Ishikawa (cell line): ENCODE results near the gene FAM81B.

Experiments
- CEBPB ChIP-seq: IDR thresholded peaks from 2 replicates; pipeline ENCODE4 v1.6.1; 2012
- CREB1 ChIP-seq: IDR thresholded peaks from 2 replicates; pipeline ENCODE4 v1.6.1; 2012; ENCODE audit warnings: low read depth
- EGR1 ChIP-seq: IDR thresholded peaks from 2 replicates; pipeline ENCODE4 v1.6.1; 2012
- EP300 ChIP-seq: IDR thresholded peaks from 2 replicates; pipeline ENCODE4 v1.6.1; 2012; ENCODE audit warnings: borderline replicate concordance
- FOXM1 ChIP-seq: IDR thresholded peaks from 2 replicates; pipeline ENCODE4 v1.6.1; 2012; ENCODE audit warnings: low read depth, borderline replicate concordance
- NFIC ChIP-seq: IDR thresholded peaks from 2 replicates; pipeline ENCODE4 v1.6.1; 2012
- RAD21 ChIP-seq: IDR thresholded peaks from 2 replicates; pipeline ENCODE4 v1.6.1; 2012; ENCODE audit warnings: low read depth
- TAF1 ChIP-seq: IDR thresholded peaks from 2 replicates; pipeline ENCODE4 v1.6.1; 2012; ENCODE audit warnings: low read depth, mild to moderate bottlenecking
- TCF12 ChIP-seq: IDR thresholded peaks from 2 replicates; pipeline ENCODE4 v1.6.1; 2012; ENCODE audit warnings: low read depth
- TEAD4 ChIP-seq: IDR thresholded peaks from 2 replicates; pipeline ENCODE4 v1.6.1; 2012
- YY1 ChIP-seq: IDR thresholded peaks from 2 replicates; pipeline ENCODE4 v1.6.1; 2012; ENCODE audit warnings: low read depth
- ZBTB7A ChIP-seq: IDR thresholded peaks from 2 replicates; pipeline ENCODE4 v1.6.1; 2012; ENCODE audit warnings: low read depth
- TF ChIP-seq, protein P1 (sequence below): IDR thresholded peaks from 2 replicates; pipeline ENCODE4 v1.6.1; 2012; ENCODE audit warnings: low read depth, mild to moderate bottlenecking
- TF ChIP-seq, protein P2 (sequence below): IDR thresholded peaks from 2 replicates; pipeline ENCODE4 v1.6.1; 2012
- TF ChIP-seq, protein P3 (sequence below): IDR thresholded peaks from 2 replicates; pipeline ENCODE4 v1.6.1; 2012

FAM81B gene

DNA sequence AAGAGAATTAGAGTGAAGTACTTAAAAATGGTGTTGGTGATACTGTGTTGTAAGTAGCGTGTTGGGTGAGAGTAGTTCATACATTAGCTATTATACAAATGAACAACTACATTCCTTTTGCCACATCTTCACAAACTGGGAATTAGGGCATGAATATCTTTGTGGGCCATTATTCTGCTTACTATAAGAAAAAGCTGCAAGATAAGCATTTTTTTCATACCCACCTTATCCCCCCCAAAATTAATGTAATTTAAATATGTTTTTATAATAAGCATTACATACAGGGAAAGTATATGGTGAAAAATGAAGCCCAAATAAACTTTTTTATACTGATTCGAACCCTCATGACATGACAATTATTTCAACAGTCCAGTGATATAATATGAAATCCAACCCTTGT, 69.5 kb downstream of the FAM81B start:
- TF ChIP-seq ZBTB7A = no peak
- TF ChIP-seq, protein P1, sequence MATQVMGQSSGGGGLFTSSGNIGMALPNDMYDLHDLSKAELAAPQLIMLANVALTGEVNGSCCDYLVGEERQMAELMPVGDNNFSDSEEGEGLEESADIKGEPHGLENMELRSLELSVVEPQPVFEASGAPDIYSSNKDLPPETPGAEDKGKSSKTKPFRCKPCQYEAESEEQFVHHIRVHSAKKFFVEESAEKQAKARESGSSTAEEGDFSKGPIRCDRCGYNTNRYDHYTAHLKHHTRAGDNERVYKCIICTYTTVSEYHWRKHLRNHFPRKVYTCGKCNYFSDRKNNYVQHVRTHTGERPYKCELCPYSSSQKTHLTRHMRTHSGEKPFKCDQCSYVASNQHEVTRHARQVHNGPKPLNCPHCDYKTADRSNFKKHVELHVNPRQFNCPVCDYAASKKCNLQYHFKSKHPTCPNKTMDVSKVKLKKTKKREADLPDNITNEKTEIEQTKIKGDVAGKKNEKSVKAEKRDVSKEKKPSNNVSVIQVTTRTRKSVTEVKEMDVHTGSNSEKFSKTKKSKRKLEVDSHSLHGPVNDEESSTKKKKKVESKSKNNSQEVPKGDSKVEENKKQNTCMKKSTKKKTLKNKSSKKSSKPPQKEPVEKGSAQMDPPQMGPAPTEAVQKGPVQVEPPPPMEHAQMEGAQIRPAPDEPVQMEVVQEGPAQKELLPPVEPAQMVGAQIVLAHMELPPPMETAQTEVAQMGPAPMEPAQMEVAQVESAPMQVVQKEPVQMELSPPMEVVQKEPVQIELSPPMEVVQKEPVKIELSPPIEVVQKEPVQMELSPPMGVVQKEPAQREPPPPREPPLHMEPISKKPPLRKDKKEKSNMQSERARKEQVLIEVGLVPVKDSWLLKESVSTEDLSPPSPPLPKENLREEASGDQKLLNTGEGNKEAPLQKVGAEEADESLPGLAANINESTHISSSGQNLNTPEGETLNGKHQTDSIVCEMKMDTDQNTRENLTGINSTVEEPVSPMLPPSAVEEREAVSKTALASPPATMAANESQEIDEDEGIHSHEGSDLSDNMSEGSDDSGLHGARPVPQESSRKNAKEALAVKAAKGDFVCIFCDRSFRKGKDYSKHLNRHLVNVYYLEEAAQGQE = no peak
- TF ChIP-seq NFIC = no peak
- TF ChIP-seq FOXM1 = no peak
- TF ChIP-seq, protein P2, sequence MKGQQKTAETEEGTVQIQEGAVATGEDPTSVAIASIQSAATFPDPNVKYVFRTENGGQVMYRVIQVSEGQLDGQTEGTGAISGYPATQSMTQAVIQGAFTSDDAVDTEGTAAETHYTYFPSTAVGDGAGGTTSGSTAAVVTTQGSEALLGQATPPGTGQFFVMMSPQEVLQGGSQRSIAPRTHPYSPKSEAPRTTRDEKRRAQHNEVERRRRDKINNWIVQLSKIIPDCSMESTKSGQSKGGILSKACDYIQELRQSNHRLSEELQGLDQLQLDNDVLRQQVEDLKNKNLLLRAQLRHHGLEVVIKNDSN = no peak
- no peak for TF ChIP-seq CREB1
- no peak for TF ChIP-seq EGR1
- TF ChIP-seq, protein P3, sequence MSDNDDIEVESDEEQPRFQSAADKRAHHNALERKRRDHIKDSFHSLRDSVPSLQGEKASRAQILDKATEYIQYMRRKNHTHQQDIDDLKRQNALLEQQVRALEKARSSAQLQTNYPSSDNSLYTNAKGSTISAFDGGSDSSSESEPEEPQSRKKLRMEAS = no peak
- no peak for TF ChIP-seq TEAD4
- no peak for TF ChIP-seq EP300
- TF ChIP-seq TAF1 = no peak
- no peak for TF ChIP-seq YY1
- no peak for TF ChIP-seq TCF12
- no peak for TF ChIP-seq CEBPB
- TF ChIP-seq RAD21 = no peak

DNA sequence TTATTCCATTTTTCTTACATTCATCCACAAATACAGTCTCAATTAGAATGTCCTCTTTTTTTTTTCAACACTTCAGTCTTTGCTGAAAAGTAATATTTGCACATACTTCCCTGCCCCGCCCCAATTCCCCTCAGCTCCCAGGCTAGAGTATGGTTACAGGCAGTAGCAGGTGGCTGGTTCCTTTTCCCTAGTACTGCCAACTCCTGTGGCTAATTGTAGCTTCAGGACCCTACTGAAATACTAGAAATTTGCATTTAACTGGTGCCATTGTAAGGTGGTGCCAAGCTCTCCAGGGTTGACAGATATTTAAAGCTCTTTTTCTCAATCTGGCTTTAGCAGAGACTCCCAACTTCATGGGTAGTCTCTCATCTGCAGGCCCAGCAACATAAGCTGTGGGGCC, 80.3 kb downstream of the FAM81B start:
- TF ChIP-seq CEBPB (no peak), NFIC (no peak), TCF12 (no peak), CREB1 (no peak), ZBTB7A (no peak), EGR1 (no peak), YY1 (no peak), EP300 (no peak), RAD21 (no peak), TEAD4 (no peak), FOXM1 (no peak)
- TF ChIP-seq, protein P2 = no peak
- TF ChIP-seq, protein P3 = no peak
- TF ChIP-seq, protein P1 = no peak

DNA sequence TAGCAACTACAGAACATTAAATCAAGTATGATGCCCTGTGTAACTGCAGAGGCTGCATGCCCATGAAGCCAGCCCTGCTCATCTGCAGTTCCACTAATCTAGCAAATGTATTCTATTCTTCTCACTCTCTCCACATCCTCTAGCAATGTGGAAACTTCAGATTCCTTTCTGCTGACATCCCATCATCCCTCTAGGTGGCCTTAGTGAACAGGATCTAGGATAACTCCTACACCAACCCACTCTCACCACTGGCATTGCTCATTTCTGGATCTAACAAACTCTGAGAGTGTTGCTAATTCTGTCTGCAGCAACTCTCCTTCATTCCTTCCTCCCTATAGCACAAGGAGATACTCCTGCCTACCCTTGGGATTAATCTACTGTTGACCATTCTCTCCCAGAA, 80.8 kb downstream of the FAM81B start:
- TF ChIP-seq EGR1 = no peak
- no peak for TF ChIP-seq TAF1

DNA sequence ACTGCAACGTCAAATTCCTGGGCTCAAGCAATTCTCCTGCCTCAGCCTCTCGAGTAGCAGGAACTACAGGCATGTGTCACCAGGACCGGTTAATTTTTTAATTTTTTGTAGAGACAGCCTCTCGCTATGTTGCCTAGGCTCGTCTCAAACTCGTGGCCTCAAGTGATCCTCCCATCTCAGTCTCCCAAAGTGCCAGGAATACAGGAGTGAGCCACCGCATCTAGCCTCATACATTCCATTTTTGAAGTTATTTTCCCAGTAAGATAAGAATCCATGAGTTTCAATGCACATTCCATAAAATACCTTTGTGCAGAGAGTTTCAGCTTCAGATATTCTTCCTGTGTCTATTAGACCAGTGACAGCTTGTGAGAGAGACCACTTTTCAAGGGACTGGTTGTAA, 93.3 kb downstream of the FAM81B start:
- TF ChIP-seq TEAD4 (no peak), ZBTB7A (no peak), RAD21 (no peak), NFIC (no peak)
- TF ChIP-seq, protein P3 = no peak

DNA sequence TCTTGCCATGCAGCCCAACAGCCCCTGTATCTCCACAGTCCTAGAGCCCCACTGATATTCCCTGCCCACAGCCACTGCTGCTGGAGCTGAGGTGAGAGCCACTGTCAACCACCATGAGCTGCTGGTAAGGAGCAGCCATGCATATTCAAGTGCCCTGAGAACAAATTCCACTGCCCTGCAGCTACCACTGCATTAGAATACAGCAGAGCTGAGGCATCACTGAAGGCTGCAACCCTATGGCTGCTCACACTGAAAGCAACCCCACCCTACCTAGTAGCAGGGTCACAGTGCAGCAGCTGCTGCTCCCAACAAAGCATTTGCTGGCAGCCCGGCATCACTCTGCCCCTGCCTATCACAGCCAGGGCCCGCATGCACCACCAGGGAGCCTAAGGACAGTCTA, 95.0 kb downstream of the FAM81B start:
- TF ChIP-seq, protein P2 = no peak
- TF ChIP-seq CEBPB (no peak), TCF12 (no peak), YY1 (no peak), CREB1 (no peak), NFIC (no peak), FOXM1 (no peak), EP300 (no peak), ZBTB7A (no peak)
- TF ChIP-seq, protein P3 = no peak
- TF ChIP-seq, protein P1 = no peak
